HUES48 (cell line): ENCODE data around the gene PARD3.

ENCODE experiments used
- H3K27ac ChIP-seq: one replicate; pipeline ENCODE4 v1.7.0; 2013; ENCODE audit warnings: low read depth, low read length, inconsistent platforms
- H3K27me3 ChIP-seq: 2 replicates; pipeline ENCODE4 v1.6.1; 2013; ENCODE audit warnings: mild to moderate bottlenecking, low read length; ENCODE audit not compliant: control insufficient read depth, insufficient read depth
- H3K36me3 ChIP-seq: 2 replicates; pipeline ENCODE4 v1.6.1; 2013; ENCODE audit warnings: low read length; ENCODE audit not compliant: control insufficient read depth, insufficient read depth
- H3K4me1 ChIP-seq: 2 replicates; pipeline ENCODE4 v1.6.1; 2013; ENCODE audit warnings: mild to moderate bottlenecking, low read length; ENCODE audit not compliant: control insufficient read depth, insufficient read depth
- H3K4me3 ChIP-seq: 2 replicates; pipeline ENCODE4 v1.5.1; 2013; ENCODE audit warnings: mild to moderate bottlenecking, low read depth, low read length
- H3K9ac ChIP-seq: 2 replicates; pipeline ENCODE4 v1.6.1; 2013; ENCODE audit warnings: mild to moderate bottlenecking, low read depth, low read length, moderate library complexity
- H3K9me3 ChIP-seq: 2 replicates; pipeline ENCODE4 v1.6.1; 2013; ENCODE audit warnings: low read length; ENCODE audit not compliant: control insufficient read depth, insufficient read depth

PARD3 gene

GRCh38 chr10:34206935-34207268 is 608.2 kb downstream of the PARD3 start:
- no peaks in the 10 kb centered on the region for H3K36me3 ChIP-seq
- H3K4me1 ChIP-seq, result peaks cover 6% of the 10 kb centered on the region; the same call in 1 of the 2 replicates
- H3K27ac ChIP-seq, result no peak overlapping the region
- H3K4me3 ChIP-seq, result no peak overlapping the region
- no peaks in the 10 kb centered on the region for H3K27me3 ChIP-seq
- no peaks in the 10 kb centered on the region for H3K9me3 ChIP-seq
- no peak overlapping the region for H3K9ac ChIP-seq

GRCh38 chr10:34206078-34206934 is 608.8 kb downstream of the PARD3 start:
- H3K4me3 ChIP-seq, result no peak overlapping the region
- no peaks in the 10 kb centered on the region for H3K27me3 ChIP-seq
- H3K36me3 ChIP-seq, result no peaks in the 10 kb centered on the region
- no peak overlapping the region for H3K9ac ChIP-seq
- no peak overlapping the region for H3K27ac ChIP-seq
- H3K9me3 ChIP-seq, result no peaks in the 10 kb centered on the region
- peaks cover 6% of the 10 kb centered on the region; the same call in 1 of the 2 replicates for H3K4me1 ChIP-seq

- Histone ChIP-seq H3K36me3 (no peaks in the 10 kb centered on the region), H3K4me1 (peaks cover 8% of the 10 kb centered on the region; the same call in 1 of the 2 replicates), H3K27me3 (no peaks in the 10 kb centered on the region), H3K4me3 (no peak overlapping the region), H3K9ac (no peak overlapping the region), H3K27ac (no peak overlapping the region), H3K9me3 (no peaks in the 10 kb centered on the region)
Measured at GRCh38 chr10:34205452-34205851, 609.6 kb downstream of the PARD3 start.

- no peak overlapping the region for H3K27ac ChIP-seq
- no peaks in the 10 kb centered on the region for H3K36me3 ChIP-seq
- no peaks in the 10 kb centered on the region for H3K27me3 ChIP-seq
- H3K9ac ChIP-seq, result no peak overlapping the region
- H3K9me3 ChIP-seq, result no peaks in the 10 kb centered on the region
- no peak overlapping the region for H3K4me3 ChIP-seq
- H3K4me1 ChIP-seq, result peaks cover 20% of the 10 kb centered on the region
Measured at GRCh38 chr10:34203966-34204630, 611.0 kb downstream of the PARD3 start.

GRCh38 chr10:34200355-34200901 is 614.7 kb downstream of the PARD3 start:
- Histone ChIP-seq H3K27ac (no peak overlapping the region), H3K4me3 (no peak overlapping the region), H3K9ac (no peak overlapping the region), H3K36me3 (no peaks in the 10 kb centered on the region), H3K4me1 (peaks cover 14% of the 10 kb centered on the region), H3K9me3 (no peaks in the 10 kb centered on the region), H3K27me3 (no peaks in the 10 kb centered on the region)

- Histone ChIP-seq H3K4me3 (no peak overlapping the region), H3K36me3 (no peaks in the 10 kb centered on the region), H3K27ac (no peak overlapping the region), H3K9me3 (no peaks in the 10 kb centered on the region), H3K9ac (no peak overlapping the region), H3K27me3 (no peaks in the 10 kb centered on the region), H3K4me1 (peaks cover 18% of the 10 kb centered on the region)
Measured at GRCh38 chr10:34198953-34199352, 616.1 kb downstream of the PARD3 start.

GRCh38 chr10:34196058-34196433 is 619.0 kb downstream of the PARD3 start:
- Histone ChIP-seq H3K27ac (no peak overlapping the region), H3K9me3 (no peaks in the 10 kb centered on the region), H3K36me3 (no peaks in the 10 kb centered on the region)

GRCh38 chr10:34195364-34196057 is 619.6 kb downstream of the PARD3 start:
- Histone ChIP-seq H3K27me3 (no peaks in the 10 kb centered on the region), H3K27ac (no peak overlapping the region), H3K9ac (no peak overlapping the region), H3K9me3 (no peaks in the 10 kb centered on the region), H3K36me3 (no peaks in the 10 kb centered on the region), H3K4me3 (no peak overlapping the region), H3K4me1 (peaks cover 34% of the 10 kb centered on the region)

More at GRCh38 chr10:34196058-34196433, 619.0 kb downstream of the PARD3 start:
- Histone ChIP-seq H3K27me3 (no peaks in the 10 kb centered on the region), H3K4me1 (peaks cover 32% of the 10 kb centered on the region), H3K9ac (no peak overlapping the region), H3K4me3 (no peak overlapping the region)

- Histone ChIP-seq H3K9ac (no peak overlapping the region), H3K27ac (no peak overlapping the region), H3K4me1 (peaks cover 24% of the 10 kb centered on the region), H3K9me3 (no peaks in the 10 kb centered on the region), H3K4me3 (no peak overlapping the region), H3K27me3 (no peaks in the 10 kb centered on the region), H3K36me3 (no peaks in the 10 kb centered on the region)
Measured at GRCh38 chr10:34193931-34194626, 621.0 kb downstream of the PARD3 start.

GRCh38 chr10:34192646-34193045 is 622.5 kb downstream of the PARD3 start:
- Histone ChIP-seq H3K4me3 (no peak overlapping the region), H3K4me1 (peaks cover 32% of the 10 kb centered on the region), H3K27ac (no peak overlapping the region), H3K27me3 (no peaks in the 10 kb centered on the region), H3K36me3 (no peaks in the 10 kb centered on the region), H3K9ac (no peak overlapping the region), H3K9me3 (no peaks in the 10 kb centered on the region)
